Measurements from ENCODE around the gene NR3C1.

NR3C1 gene

GRCh38 chr5:143370440-143370839 is 33.0 kb downstream of the NR3C1 start:
- Histone ChIP-seq H3F3A (ENCODE audit: insufficient read depth) (no peaks in the 10 kb centered on the region), H3K36me3 (ENCODE audit: low read length) (peaks cover 24% of the 10 kb centered on the region; the same call in 1 of the 2 replicates), H3K4me3 (ENCODE audit: insufficient read depth, low read length, poor library complexity, severe bottlenecking) (no peak overlapping the region), H3K27ac (ENCODE audit: low read depth, low read length) (no peak overlapping the region), H2AFZ (ENCODE audit: low read depth, low read length, severe bottlenecking) (no peak overlapping the region), H3K9me3 (ENCODE audit: insufficient read depth, low read length) (no peaks in the 10 kb centered on the region), H3K9me2 (replicated peaks; ENCODE audit: insufficient read depth, low read length) (no peaks in the 10 kb centered on the region), H3K27me3 (ENCODE audit: low read length) (no peaks in the 10 kb centered on the region), H3K79me2 (ENCODE audit: insufficient read depth, low read length) (peaks cover 100% of the 10 kb centered on the region), H4K20me1 (ENCODE audit: low read depth, low read length) (peaks cover 29% of the 10 kb centered on the region), H3K4me2 (ENCODE audit: low read depth, low read length, poor library complexity, severe bottlenecking) (no peak overlapping the region), H3K9ac (ENCODE audit: low read length) (no peak overlapping the region)
- TF ChIP-seq EZH2phosphoT487 (conservative IDR thresholded peaks at IDR 0.05; ENCODE audit: low read length) (no peak), CTCF (IDR thresholded peaks at IDR 0.05; ENCODE audit: insufficient read depth, low read length, poor library complexity, severe bottlenecking) (no peak)

GRCh38 chr5:143364061-143364460 is 39.4 kb downstream of the NR3C1 start:
- peaks cover 64% of the 10 kb centered on the region for H4K20me1 ChIP-seq (ENCODE audit: low read depth, low read length)
- H3K36me3 ChIP-seq (ENCODE audit: low read length): peaks cover 15% of the 10 kb centered on the region; the same call in 1 of the 2 replicates
- no peaks in the 10 kb centered on the region for H3K9me3 ChIP-seq (ENCODE audit: insufficient read depth, low read length)
- H2AFZ ChIP-seq (ENCODE audit: low read depth, low read length, severe bottlenecking): no peak overlapping the region
- peaks cover 100% of the 10 kb centered on the region for H3K79me2 ChIP-seq (ENCODE audit: insufficient read depth, low read length)
- H3K4me3 ChIP-seq (ENCODE audit: insufficient read depth, low read length, poor library complexity, severe bottlenecking): no peak overlapping the region
- no peak overlapping the region for H3K9ac ChIP-seq (ENCODE audit: low read length)
- no peak overlapping the region for H3K4me2 ChIP-seq (ENCODE audit: low read depth, low read length, poor library complexity, severe bottlenecking)
- TF ChIP-seq CTCF (IDR thresholded peaks at IDR 0.05; ENCODE audit: insufficient read depth, low read length, poor library complexity, severe bottlenecking) (no peak), EZH2phosphoT487 (conservative IDR thresholded peaks at IDR 0.05; ENCODE audit: low read length) (no peak)
- no peaks in the 10 kb centered on the region for H3K9me2 ChIP-seq (replicated peaks; ENCODE audit: insufficient read depth, low read length)
- no peak overlapping the region for H3K27ac ChIP-seq (ENCODE audit: low read depth, low read length)
- no peaks in the 10 kb centered on the region for H3K27me3 ChIP-seq (ENCODE audit: low read length)
- no peaks in the 10 kb centered on the region for H3F3A ChIP-seq (ENCODE audit: insufficient read depth)

- H3K4me2 ChIP-seq (ENCODE audit: low read depth, low read length, poor library complexity, severe bottlenecking): no peak overlapping the region
- H3K27me3 ChIP-seq (ENCODE audit: low read length): no peaks in the 10 kb centered on the region
These were observed 40.7 kb downstream of the NR3C1 start for GRCh38 chr5:143362664-143363227.

More at GRCh38 chr5:143362664-143363227, 40.7 kb downstream of the NR3C1 start:
- no peaks in the 10 kb centered on the region for H3K9me2 ChIP-seq (replicated peaks; ENCODE audit: insufficient read depth, low read length)
- H2AFZ ChIP-seq (ENCODE audit: low read depth, low read length, severe bottlenecking): no peak overlapping the region
- TF ChIP-seq CTCF (IDR thresholded peaks at IDR 0.05; ENCODE audit: insufficient read depth, low read length, poor library complexity, severe bottlenecking) (no peak), EZH2phosphoT487 (conservative IDR thresholded peaks at IDR 0.05; ENCODE audit: low read length) (no peak)
- no peak overlapping the region for H3K27ac ChIP-seq (ENCODE audit: low read depth, low read length)
- no peak overlapping the region for H3K4me3 ChIP-seq (ENCODE audit: insufficient read depth, low read length, poor library complexity, severe bottlenecking)
- no peaks in the 10 kb centered on the region for H3F3A ChIP-seq (ENCODE audit: insufficient read depth)
- peaks cover 4% of the 10 kb centered on the region; the same call in 1 of the 2 replicates for H3K36me3 ChIP-seq (ENCODE audit: low read length)
- no peaks in the 10 kb centered on the region for H3K9me3 ChIP-seq (ENCODE audit: insufficient read depth, low read length)
- no peak overlapping the region for H3K9ac ChIP-seq (ENCODE audit: low read length)
- H3K79me2 ChIP-seq (ENCODE audit: insufficient read depth, low read length): peaks cover 100% of the 10 kb centered on the region
- H4K20me1 ChIP-seq (ENCODE audit: low read depth, low read length): peaks cover 68% of the 10 kb centered on the region
